ENCODE results near the gene C16orf95. TPM values are rescaled to one million over a fixed set of nuclear protein-coding genes. Genes with fewer than 3 reads are reported as not detected.
A peak's percentile ranks its signal among the peaks of the same experiment; 100 is the strongest.

Gene C16orf95
- total RNA-seq, 1 experiment from 2014 or later, result 5.1 TPM

GRCh38 chr16:87344931-87345631 lies 27.9 kb upstream of the C16orf95 start:
- Histone ChIP-seq H3K27ac (ENCODE audit: low read depth, low read length, poor library complexity, severe bottlenecking) (peak overlapping the region; percentile 59), H3K9me3 (ENCODE audit: low read depth, low read length, poor library complexity, severe bottlenecking) (no peaks in the 10 kb centered on the region), H3K4me1 (ENCODE audit: insufficient read depth, low read length, poor library complexity, severe bottlenecking) (peaks cover 7% of the 10 kb centered on the region), H3K4me3 (ENCODE audit: low read depth, low read length, poor library complexity, severe bottlenecking) (no peak overlapping the region), H3K27me3 (replicated peaks; ENCODE audit: insufficient read depth, low read depth, low read length, poor library complexity) (no peaks in the 10 kb centered on the region), H3K36me3 (ENCODE audit: insufficient read depth, low read length, poor library complexity, severe bottlenecking) (peaks cover 4% of the 10 kb centered on the region)
- BruUV-seq (replicated peaks), result no TSS peak
- intact Hi-C loops (cut with micrococcal nuclease; ENCODE audit: unreplicated experiment), result no loop called here
- TF ChIP-seq EZH2 (IDR thresholded peaks at IDR 0.05; ENCODE audit: borderline replicate concordance, low read depth, low read length, poor library complexity, severe bottlenecking), result no peak
- TF ChIP-seq, protein P1, sequence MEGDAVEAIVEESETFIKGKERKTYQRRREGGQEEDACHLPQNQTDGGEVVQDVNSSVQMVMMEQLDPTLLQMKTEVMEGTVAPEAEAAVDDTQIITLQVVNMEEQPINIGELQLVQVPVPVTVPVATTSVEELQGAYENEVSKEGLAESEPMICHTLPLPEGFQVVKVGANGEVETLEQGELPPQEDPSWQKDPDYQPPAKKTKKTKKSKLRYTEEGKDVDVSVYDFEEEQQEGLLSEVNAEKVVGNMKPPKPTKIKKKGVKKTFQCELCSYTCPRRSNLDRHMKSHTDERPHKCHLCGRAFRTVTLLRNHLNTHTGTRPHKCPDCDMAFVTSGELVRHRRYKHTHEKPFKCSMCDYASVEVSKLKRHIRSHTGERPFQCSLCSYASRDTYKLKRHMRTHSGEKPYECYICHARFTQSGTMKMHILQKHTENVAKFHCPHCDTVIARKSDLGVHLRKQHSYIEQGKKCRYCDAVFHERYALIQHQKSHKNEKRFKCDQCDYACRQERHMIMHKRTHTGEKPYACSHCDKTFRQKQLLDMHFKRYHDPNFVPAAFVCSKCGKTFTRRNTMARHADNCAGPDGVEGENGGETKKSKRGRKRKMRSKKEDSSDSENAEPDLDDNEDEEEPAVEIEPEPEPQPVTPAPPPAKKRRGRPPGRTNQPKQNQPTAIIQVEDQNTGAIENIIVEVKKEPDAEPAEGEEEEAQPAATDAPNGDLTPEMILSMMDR (conservative IDR thresholded peaks at IDR 0.05; ENCODE audit: low read depth, low read length), result no peak
- ChIA-PET CTCF (no interaction called here), POLR2A (ENCODE audit: low non-redundant PET) (no interaction called here)
- peak; percentile 37 for DNase-seq (ENCODE audit: low spot score)

- no peak overlapping the region for H3K4me3 ChIP-seq (ENCODE audit: low read depth, low read length, poor library complexity, severe bottlenecking)
- ChIA-PET CTCF (no interaction called here), POLR2A (ENCODE audit: low non-redundant PET) (no interaction called here)
- H3K36me3 ChIP-seq (ENCODE audit: insufficient read depth, low read length, poor library complexity, severe bottlenecking), result peaks cover 6% of the 10 kb centered on the region
- peaks cover 7% of the 10 kb centered on the region for H3K4me1 ChIP-seq (ENCODE audit: insufficient read depth, low read length, poor library complexity, severe bottlenecking)
- DNase-seq (ENCODE audit: low spot score), result no peak
- H3K9me3 ChIP-seq (ENCODE audit: low read depth, low read length, poor library complexity, severe bottlenecking), result no peaks in the 10 kb centered on the region
- BruUV-seq (replicated peaks), result no TSS peak
- intact Hi-C loops (cut with micrococcal nuclease; ENCODE audit: unreplicated experiment), result no loop called here
- no peaks in the 10 kb centered on the region for H3K27me3 ChIP-seq (replicated peaks; ENCODE audit: insufficient read depth, low read depth, low read length, poor library complexity)
- no peak overlapping the region for H3K27ac ChIP-seq (ENCODE audit: low read depth, low read length, poor library complexity, severe bottlenecking)
- TF ChIP-seq, protein P1 (conservative IDR thresholded peaks at IDR 0.05; ENCODE audit: low read depth, low read length), result no peak
- TF ChIP-seq EZH2 (IDR thresholded peaks at IDR 0.05; ENCODE audit: borderline replicate concordance, low read depth, low read length, poor library complexity, severe bottlenecking), result no peak
These were observed 27.2 kb upstream of the C16orf95 start for GRCh38 chr16:87344165-87344930.

DNA sequence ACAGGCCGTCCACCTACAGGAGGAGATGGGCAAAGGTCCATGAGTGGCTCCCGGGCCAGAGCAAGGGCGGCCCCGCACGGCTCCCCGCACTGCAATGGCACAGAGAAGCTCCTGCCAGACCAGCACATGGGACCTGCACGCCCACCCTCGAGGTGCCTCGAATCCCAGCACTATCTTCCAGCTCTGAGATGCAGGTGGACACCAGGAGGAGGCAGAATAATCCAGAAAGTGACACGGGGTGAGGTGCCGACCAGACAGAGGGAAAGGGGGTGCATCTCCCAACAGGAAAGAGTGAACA lies 26.5 kb upstream of the C16orf95 start:
- no peaks in the 10 kb centered on the region for H3K9me3 ChIP-seq (ENCODE audit: low read depth, low read length, poor library complexity, severe bottlenecking)
- intact Hi-C loops (cut with micrococcal nuclease; ENCODE audit: unreplicated experiment), result no loop called here
- no peak overlapping the region for H3K27ac ChIP-seq (ENCODE audit: low read depth, low read length, poor library complexity, severe bottlenecking)
- ChIA-PET POLR2A (ENCODE audit: low non-redundant PET) (no interaction called here), CTCF (no interaction called here)
- no peaks in the 10 kb centered on the region for H3K27me3 ChIP-seq (replicated peaks; ENCODE audit: insufficient read depth, low read depth, low read length, poor library complexity)
- BruUV-seq (replicated peaks), result no TSS peak
- peaks cover 7% of the 10 kb centered on the region for H3K4me1 ChIP-seq (ENCODE audit: insufficient read depth, low read length, poor library complexity, severe bottlenecking)
- no peak for TF ChIP-seq EZH2 (IDR thresholded peaks at IDR 0.05; ENCODE audit: borderline replicate concordance, low read depth, low read length, poor library complexity, severe bottlenecking)
- TF ChIP-seq, protein P1 (conservative IDR thresholded peaks at IDR 0.05; ENCODE audit: low read depth, low read length), result no peak
- no peak for DNase-seq (ENCODE audit: low spot score)
- no peak overlapping the region for H3K4me3 ChIP-seq (ENCODE audit: low read depth, low read length, poor library complexity, severe bottlenecking)
- peaks cover 7% of the 10 kb centered on the region for H3K36me3 ChIP-seq (ENCODE audit: insufficient read depth, low read length, poor library complexity, severe bottlenecking)

Data from A673 (cell line).